Activated CD4-positive, alpha-beta memory T cell treated with anti-CD3 and anti-CD28 coated beads, Interleukin-2, amount 10 ng/mL, durations not matched to agents 7 days and 5 days (primary cell): ENCODE data around the gene TSPEAR. TPM values are rescaled to one million over a fixed set of nuclear protein-coding genes. Genes with fewer than 3 reads are reported as not detected.

ENCODE experiments used
- CTCF ChIA-PET: fragments of 350-600 bp; sonication (Branson Sonifier 250); formaldehyde crosslinking; loops from one replicate; lab custom pipeline; 2021; ENCODE audit warnings: antibody characterized with exemption, inconsistent platforms; lab: Charles Lee
- POLR2A ChIA-PET: fragments of 350-600 bp; sonication (Branson Sonifier 250); formaldehyde crosslinking; loops from one replicate; lab custom pipeline; 2021; ENCODE audit warnings: antibody characterized with exemption; lab: Charles Lee
- DNase-seq: peaks from one replicate; pipeline ENCODE4 v3.0.0-alpha.2; 2020
- H3K27ac Mint-ChIP-seq: one replicate; pipeline ENCODE4 v1.8.0; 2021; ENCODE audit warnings: mild to moderate bottlenecking, mixed read lengths
- H3K27me3 Mint-ChIP-seq: one replicate; pipeline ENCODE4 v1.8.0; 2021; ENCODE audit warnings: mixed read lengths
- H3K36me3 Mint-ChIP-seq: one replicate; pipeline ENCODE4 v1.8.0; 2021; ENCODE audit warnings: low read depth, mixed read lengths
- H3K4me1 Mint-ChIP-seq: one replicate; pipeline ENCODE4 v1.8.0; 2021; ENCODE audit warnings: mixed read lengths
- H3K4me3 Mint-ChIP-seq: one replicate; pipeline ENCODE4 v1.8.0; 2021; ENCODE audit warnings: mild to moderate bottlenecking, mixed read lengths
- H3K9me3 Mint-ChIP-seq: one replicate; pipeline ENCODE4 v1.8.0; 2021; ENCODE audit warnings: mixed read lengths
- total RNA-seq, 2 experiments: library from RNA; stranded (reverse); gene quantifications; one replicate each; pipeline ENCODE4 v1.2.3, GENCODE V29; 2021

TSPEAR gene
- total RNA-seq: not detected

DNA sequence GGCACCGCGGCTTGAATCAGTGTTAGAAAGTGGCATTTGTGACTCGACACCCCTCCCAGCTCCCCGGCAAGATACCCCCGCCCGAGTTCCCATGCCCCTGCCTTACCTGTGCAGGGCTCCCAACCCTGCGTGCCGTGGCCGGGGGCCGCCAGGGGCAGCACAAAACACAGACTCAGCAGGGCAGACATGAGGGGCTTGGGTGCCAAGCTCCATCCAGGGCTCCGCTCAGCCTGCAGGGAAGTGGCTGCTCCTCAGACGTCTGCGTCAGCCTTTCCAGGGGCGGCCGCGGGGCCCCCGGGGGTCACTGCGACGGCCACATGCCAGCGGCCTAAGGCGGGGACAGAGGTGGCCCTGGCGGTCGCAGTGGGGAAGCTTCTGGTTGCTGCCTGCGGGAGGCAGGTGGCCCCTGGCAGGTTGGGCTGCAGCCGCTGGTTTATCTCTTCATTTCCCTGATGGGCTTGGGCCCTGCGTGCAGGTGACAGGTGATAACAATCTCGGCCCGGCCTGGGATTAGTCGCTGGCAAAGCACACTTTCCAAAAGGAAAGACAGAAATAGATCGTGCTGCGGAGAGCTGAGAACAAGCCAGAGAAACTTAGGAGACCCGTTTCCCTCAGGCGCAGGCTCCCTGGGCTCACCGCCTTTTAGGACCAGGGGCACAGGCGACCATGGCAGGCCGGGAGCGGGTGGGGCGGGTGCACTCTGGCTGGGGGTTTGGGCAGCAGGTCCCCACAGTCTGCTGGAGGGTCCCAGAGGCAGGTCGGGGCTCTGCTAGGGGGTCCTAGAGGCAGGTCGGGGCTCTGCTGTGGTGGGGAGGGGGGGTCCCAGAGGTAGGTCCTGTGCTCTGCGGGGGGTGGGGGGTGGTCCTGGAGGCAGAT, at the start of gene TSPEAR:
Gene TSPEAR (minus strand): TSS at position 246 of the 876 bp plus-strand sequence. CDS start 58 bp downstream, at position 188.
- Mint-ChIP-seq H3K27me3 (peaks cover 83% of the 10 kb centered on the region), H3K9me3 (no peaks in the 10 kb centered on the region), H3K27ac (no peak within 1 kb of the TSS), H3K36me3 (no peaks in the 10 kb centered on the region), H3K4me1 (peaks cover 8% of the 10 kb centered on the region), H3K4me3 (no peak within 1 kb of the TSS)
- POLR2A ChIA-PET: no interaction called here
- CTCF ChIA-PET: no interaction called here
- no peak for DNase-seq

DNA sequence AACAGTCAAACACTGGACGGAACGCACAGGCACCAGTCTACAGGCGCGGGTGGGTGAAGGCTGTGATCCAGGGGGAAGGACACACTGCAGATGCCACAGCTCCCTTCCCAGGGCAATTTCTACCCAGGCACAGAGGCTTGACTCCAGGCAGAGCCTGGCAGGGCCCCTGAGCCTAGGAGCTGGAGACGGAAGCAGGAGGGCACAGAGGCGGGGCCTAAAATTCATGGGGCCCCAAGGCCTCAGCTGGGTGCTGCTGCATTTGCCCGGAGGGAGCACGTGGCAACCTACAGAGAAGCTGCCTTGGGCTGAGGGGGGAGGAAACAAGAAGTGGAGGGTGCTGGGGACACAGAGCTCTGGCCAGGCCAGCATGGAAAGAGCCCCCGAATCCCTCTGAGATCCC, 49.0 kb upstream of the TSPEAR start:
- H3K4me1 Mint-ChIP-seq: peaks cover 8% of the 10 kb centered on the region
- CTCF ChIA-PET: interaction anchor here (1.5 kb wide), 1 partner anchor 14 kb away, joined by 3 read pairs; no protein-coding TSS in a partner anchor
- no peak overlapping the region for H3K27ac Mint-ChIP-seq
- no peaks in the 10 kb centered on the region for H3K9me3 Mint-ChIP-seq
- H3K36me3 Mint-ChIP-seq: no peaks in the 10 kb centered on the region
- DNase-seq: no peak
- no peaks in the 10 kb centered on the region for H3K27me3 Mint-ChIP-seq
- POLR2A ChIA-PET: no interaction called here
- H3K4me3 Mint-ChIP-seq: no peak overlapping the region

DNA sequence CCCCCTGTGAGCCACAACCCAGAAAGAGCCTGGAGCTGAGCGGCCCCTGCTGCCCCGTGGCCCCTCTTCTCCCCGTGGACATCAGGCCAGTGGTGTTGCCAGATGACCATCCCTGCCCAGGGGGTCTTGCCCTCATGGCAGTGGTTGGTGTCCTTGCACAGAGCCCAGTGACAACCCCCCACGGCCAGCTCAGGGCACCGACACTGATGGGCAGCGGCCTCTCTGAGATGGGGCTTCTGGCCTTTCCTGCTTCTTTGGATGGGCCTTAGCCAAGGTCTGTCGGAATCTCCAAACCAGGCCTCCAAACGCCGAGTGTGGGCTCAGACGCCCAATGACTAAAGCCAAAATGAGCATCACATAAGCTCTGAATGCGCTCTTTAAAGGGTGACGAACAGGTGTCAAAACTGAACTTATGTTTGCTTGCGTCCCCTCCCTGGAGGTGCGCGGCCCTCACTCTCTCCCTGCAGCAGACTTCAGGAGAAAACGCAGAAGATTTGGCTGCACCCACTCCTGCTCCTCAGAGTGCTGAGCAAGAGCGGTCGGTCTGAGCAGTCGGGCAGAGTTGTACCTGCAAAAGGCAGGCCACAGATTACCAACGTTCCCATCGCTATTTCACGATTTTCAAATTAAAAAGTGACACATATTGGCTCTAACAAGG, 48.4 kb upstream of the TSPEAR start:
- Mint-ChIP-seq H3K27me3 (no peaks in the 10 kb centered on the region), H3K36me3 (no peaks in the 10 kb centered on the region), H3K4me1 (peaks cover 3% of the 10 kb centered on the region), H3K27ac (no peak overlapping the region), H3K4me3 (no peak overlapping the region), H3K9me3 (no peaks in the 10 kb centered on the region)
- ChIA-PET POLR2A (interaction anchor here (0.6 kb wide), 1 partner anchor 1422 kb away, joined by 3 read pairs; no protein-coding TSS in a partner anchor), CTCF (interaction anchor here (0.6 to 1.7 kb wide), 3 partner anchors 14 to 249 kb away, joined by 3 to 4 read pairs (median 3); no protein-coding TSS in a partner anchor)
- no peak for DNase-seq

DNA sequence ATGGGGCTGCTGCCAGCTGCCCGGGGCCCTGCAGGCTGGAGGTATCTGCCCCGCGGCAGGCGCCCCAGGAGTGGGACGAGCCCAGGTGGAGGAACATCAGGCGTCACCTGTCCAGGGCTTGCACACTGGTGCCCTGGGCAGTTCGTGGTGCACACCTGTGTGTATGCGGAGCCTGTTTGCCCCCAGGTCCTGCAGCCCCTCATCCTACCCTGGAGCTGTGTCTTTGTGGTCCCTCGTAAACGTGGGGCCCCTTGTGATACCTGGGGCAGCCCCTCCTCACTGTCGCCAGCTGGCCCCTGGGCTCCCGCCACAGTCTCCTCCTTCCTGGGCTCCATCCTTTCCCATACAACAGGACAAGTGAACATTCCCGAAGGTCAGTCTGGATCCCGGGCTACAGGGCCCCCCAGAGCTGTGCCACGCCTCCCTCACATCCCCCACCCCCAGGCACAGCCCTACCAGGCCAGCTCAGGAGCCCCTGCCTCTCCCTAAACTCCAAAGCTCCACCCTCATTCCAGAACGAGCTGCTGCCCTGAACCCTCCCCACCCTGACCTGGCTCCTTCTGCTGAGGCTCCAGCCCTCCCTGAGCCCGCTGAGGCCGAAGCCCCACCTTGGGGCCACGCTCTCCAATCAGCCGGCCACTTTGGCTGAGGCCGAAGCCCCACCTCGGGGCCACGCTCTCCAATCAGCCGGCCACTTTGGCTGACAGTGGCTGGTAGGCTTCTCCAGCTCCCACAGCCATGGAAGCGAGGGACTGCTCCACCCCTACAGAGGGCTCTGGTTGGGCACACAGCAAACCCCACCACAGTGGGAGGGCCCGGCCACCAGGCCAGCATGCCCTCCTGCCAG, 47.6 kb upstream of the TSPEAR start:
- ChIA-PET POLR2A (interaction anchor here (0.6 kb wide), 1 partner anchor 1421 kb away, joined by 3 read pairs; no protein-coding TSS in a partner anchor), CTCF (interaction anchor here (0.6 to 1.7 kb wide), 2 partner anchors 210 to 248 kb away, joined by 3 to 4 read pairs; no protein-coding TSS in a partner anchor)
- Mint-ChIP-seq H3K4me1 (peaks cover 3% of the 10 kb centered on the region), H3K27me3 (no peaks in the 10 kb centered on the region), H3K4me3 (no peak overlapping the region), H3K27ac (no peak overlapping the region), H3K36me3 (no peaks in the 10 kb centered on the region), H3K9me3 (no peaks in the 10 kb centered on the region)
- DNase-seq: no peak

DNA sequence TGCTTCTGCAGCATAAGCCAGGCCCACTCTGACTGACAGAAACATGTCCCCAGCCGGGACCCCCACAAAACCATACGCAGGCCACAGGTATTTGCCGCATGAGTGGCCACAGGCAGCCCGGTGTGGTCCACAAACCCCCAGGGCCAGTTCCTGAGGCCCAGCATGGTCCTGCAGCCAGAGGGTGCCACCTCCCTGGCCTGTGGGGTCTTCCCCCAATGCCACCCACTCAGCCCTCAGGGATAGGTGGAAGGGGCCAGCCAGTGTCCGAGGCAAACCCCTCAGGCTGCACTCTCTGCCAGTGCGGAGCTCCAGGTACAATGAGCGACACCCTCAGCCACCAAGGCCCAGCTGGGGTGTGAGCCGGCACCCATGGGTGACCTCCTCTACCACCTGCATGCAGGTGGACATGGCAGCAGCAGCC, 46.8 kb upstream of the TSPEAR start:
- no peaks in the 10 kb centered on the region for H3K27me3 Mint-ChIP-seq
- H3K27ac Mint-ChIP-seq: no peak overlapping the region
- DNase-seq: no peak
- H3K36me3 Mint-ChIP-seq: no peaks in the 10 kb centered on the region
- H3K9me3 Mint-ChIP-seq: no peaks in the 10 kb centered on the region
- H3K4me1 Mint-ChIP-seq: peaks cover 3% of the 10 kb centered on the region
- ChIA-PET POLR2A (no interaction called here), CTCF (interaction anchor here (1.7 kb wide), 1 partner anchor 247 kb away, joined by 4 read pairs; no protein-coding TSS in a partner anchor)
- no peak overlapping the region for H3K4me3 Mint-ChIP-seq

DNA sequence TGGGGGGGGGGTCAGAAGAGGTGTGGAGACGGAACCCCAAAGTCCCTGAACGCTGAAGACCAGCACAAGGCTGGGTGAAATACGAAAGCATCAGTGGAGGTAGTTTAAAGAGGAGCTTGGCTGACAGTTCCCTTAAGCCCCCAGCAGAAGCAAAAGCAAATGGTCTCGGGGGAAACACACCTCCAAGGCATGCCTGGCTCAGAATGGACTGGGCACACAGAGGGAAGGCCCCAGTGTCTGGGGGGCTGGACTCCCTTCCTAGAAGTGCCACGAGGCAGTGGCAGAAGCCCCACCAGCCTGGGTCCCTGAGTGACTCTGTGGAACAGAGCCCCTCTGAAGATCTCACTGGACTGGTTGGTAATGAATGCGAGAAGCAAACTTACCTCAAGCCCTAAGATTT, 46.4 kb upstream of the TSPEAR start:
- Mint-ChIP-seq H3K4me1 (peaks cover 3% of the 10 kb centered on the region), H3K4me3 (no peak overlapping the region), H3K36me3 (no peaks in the 10 kb centered on the region), H3K9me3 (no peaks in the 10 kb centered on the region), H3K27ac (no peak overlapping the region), H3K27me3 (no peaks in the 10 kb centered on the region)
- ChIA-PET POLR2A (no interaction called here), CTCF (interaction anchor here (1.7 kb wide), 1 partner anchor 247 kb away, joined by 4 read pairs; no protein-coding TSS in a partner anchor)
- DNase-seq: no peak

DNA sequence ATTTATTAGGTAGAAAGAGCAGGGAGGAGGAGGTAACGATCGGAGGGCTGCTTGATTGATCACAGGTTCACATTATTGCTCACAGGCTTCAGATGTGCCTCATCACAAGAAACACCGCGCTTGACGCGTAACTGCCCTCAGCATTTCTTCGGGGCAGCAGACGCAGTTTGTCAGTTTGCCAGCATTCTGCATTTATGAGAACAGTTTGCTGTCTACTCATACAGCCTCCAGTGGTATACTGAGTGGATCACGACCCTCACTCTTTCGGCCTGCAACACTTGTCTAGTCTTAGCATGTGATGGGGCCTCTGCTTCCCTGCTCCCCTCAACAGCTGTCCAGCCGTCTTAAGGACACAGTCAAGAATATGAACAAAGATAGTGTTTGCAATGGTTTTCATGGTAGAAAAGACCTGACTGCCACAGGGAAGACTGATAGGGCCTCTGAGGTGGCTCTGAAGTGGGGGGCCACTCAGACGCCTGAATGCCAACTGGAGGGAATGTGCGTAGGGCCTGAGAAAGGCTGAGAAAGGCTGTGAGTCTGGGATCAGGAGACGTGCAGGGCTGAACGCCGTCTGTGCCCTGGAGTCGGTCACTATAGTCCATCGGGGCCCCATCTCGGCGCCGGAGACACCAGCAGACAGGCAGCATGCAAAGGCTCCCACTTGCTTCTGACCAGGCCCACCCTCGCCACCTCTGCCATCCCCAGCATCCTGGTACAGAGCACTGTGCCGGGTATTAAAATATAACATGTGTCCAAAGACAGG, 45.2 kb upstream of the TSPEAR start:
- Mint-ChIP-seq H3K36me3 (no peaks in the 10 kb centered on the region), H3K27me3 (no peaks in the 10 kb centered on the region), H3K4me3 (no peak overlapping the region), H3K27ac (no peak overlapping the region), H3K4me1 (peaks cover 3% of the 10 kb centered on the region), H3K9me3 (no peaks in the 10 kb centered on the region)
- CTCF ChIA-PET: no interaction called here
- POLR2A ChIA-PET: no interaction called here
- no peak for DNase-seq

DNA sequence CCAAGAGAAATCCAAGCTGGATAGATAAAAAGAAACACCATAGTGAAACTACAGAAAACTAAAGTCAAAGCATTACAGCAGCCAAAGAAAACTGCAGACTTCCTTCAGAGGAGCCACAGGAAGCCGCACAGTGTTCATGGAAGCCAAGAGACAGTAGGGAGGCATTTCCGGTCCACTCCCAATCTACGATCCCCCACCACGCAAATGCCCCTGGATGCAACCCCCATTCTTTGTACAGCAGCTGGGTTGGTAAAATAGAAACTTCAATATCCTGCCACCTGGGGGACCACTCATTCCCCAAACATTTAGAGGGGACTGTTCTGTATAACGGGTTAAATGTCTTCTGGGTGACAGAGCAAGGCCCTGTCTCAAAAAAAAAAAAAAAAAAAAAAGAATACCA, 43.9 kb upstream of the TSPEAR start:
- POLR2A ChIA-PET: no interaction called here
- Mint-ChIP-seq H3K36me3 (no peaks in the 10 kb centered on the region), H3K27me3 (no peaks in the 10 kb centered on the region), H3K4me3 (no peak overlapping the region), H3K9me3 (no peaks in the 10 kb centered on the region), H3K27ac (no peak overlapping the region), H3K4me1 (no peaks in the 10 kb centered on the region)
- DNase-seq: no peak
- CTCF ChIA-PET: no interaction called here

DNA sequence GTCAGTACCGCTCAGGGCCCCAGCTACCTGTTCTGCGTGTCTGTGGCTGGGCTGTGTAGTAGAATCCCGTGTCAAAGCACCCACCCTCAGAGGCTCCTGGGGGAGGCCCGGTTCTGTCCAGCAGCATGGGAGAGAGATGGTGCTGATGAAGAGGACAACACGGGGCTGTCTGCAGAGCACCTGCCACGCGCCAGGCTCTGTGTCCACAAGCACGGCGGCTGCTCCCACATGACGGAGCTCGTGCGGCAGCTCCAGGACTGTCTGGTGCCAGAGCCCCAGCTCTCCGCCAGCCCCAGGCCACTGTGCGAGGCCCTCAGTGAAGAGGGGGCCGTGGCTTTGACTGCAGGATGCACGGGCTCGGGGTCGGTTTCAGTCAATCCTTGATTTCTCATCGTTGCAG, 42.0 kb upstream of the TSPEAR start:
- Mint-ChIP-seq H3K36me3 (no peaks in the 10 kb centered on the region), H3K9me3 (no peaks in the 10 kb centered on the region), H3K27me3 (peaks cover 3% of the 10 kb centered on the region), H3K4me1 (no peaks in the 10 kb centered on the region), H3K4me3 (no peak overlapping the region), H3K27ac (no peak overlapping the region)
- DNase-seq: no peak
- CTCF ChIA-PET: no interaction called here
- POLR2A ChIA-PET: interaction anchor here (1.1 kb wide), 1 partner anchor 12 kb away, joined by 3 read pairs; no protein-coding TSS in a partner anchor

DNA sequence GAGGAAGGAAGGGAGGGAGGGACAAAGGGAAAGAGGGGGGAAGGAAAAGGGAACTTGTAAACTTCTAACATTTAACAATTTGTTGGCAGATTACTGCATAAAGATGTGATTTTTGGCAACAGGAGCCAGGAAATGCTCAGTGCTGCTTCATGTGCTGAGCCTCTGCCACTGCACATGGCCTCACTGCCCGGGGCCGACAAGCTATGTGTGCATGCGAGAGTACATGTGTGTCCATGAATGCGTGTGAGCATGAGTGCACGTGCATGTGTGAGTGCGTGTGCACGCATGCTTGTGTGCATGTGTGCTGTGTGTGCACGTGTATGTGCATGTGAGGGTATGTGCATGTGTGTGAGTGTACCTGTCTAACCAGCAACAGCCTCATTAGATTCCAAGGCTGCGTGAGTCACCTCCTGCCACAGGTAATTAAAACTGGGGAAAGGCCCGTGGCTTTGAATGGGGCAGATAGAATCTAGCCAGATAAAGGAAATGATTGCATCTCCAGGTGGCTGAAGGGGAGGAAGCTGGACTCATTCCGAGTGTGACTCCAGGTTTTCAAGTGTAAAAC, 41.4 kb upstream of the TSPEAR start:
- no peak overlapping the region for H3K27ac Mint-ChIP-seq
- no peaks in the 10 kb centered on the region for H3K9me3 Mint-ChIP-seq
- no peak for DNase-seq
- H3K4me3 Mint-ChIP-seq: no peak overlapping the region
- ChIA-PET CTCF (interaction anchor here (0.7 kb wide), 1 partner anchor 37 kb away, joined by 3 read pairs; no protein-coding TSS in a partner anchor), POLR2A (interaction anchor here (1.1 kb wide), 1 partner anchor 12 kb away, joined by 3 read pairs; no protein-coding TSS in a partner anchor)
- no peaks in the 10 kb centered on the region for H3K36me3 Mint-ChIP-seq
- H3K27me3 Mint-ChIP-seq: peaks cover 3% of the 10 kb centered on the region
- H3K4me1 Mint-ChIP-seq: no peaks in the 10 kb centered on the region

DNA sequence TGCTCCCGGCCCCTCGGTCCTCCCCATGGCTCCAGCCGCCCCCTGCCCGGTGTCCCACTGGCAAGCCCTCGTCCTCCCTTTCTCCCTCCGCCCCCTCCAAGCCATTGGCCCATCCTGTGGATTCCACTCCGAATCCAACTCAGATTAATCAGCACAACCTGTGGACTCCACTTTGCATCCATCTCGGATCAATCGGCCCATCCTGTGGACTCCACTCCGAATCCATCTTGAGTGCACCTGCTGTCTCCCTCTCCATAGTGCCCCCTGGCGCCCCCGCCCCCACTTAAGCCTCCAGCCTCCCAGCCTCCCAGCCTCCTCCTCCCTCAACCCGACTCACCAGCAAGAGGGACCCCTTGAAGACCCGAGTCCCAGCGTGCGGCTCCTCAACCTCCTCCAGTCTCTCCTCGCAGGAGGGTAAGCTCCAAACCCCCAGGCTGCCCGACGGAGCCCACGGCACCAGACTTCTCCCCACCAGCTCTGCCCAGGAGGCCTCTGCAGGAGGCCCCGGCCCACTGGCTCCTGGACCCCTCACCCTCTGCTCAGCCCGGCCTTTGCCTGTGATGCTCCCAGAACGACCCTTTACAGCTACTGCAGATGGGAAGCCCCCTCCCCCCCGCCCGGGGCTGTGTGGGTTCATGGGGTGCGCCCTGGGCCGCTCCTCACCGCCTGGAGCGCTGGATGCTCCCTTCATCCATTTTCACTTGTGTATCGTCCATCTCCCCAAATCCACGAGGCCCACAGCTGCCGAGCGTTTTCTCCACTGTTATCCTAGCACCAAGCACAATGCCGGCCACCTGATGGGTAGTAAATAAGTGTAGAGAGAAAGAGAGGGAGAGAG, 40.6 kb upstream of the TSPEAR start:
- Mint-ChIP-seq H3K4me3 (no peak overlapping the region), H3K36me3 (no peaks in the 10 kb centered on the region), H3K27ac (no peak overlapping the region), H3K27me3 (peaks cover 3% of the 10 kb centered on the region), H3K4me1 (no peaks in the 10 kb centered on the region), H3K9me3 (no peaks in the 10 kb centered on the region)
- DNase-seq: no peak
- ChIA-PET CTCF (interaction anchor here (0.7 kb wide), 1 partner anchor 38 kb away, joined by 3 read pairs; no protein-coding TSS in a partner anchor), POLR2A (no interaction called here)
